Fibroblast of the aortic adventitia (primary cell): ENCODE data around the gene GPR162. TPM values are rescaled to one million over a fixed set of nuclear protein-coding genes. Genes with fewer than 3 reads are reported as not detected.

ENCODE experiments used
- DNase-seq: peaks from one replicate; pipeline ENCODE4 v3.0.0-alpha.2; 2010; ENCODE audit warnings: low read depth
- H3K4me3 ChIP-seq: 2 replicates; pipeline ENCODE4 v1.5.1; 2011; ENCODE audit warnings: low read depth, mild to moderate bottlenecking, control low read depth, low read length, moderate library complexity
- CTCF ChIP-seq: IDR thresholded peaks from 2 replicates; pipeline ENCODE4 v1.5.1; 2011; ENCODE audit warnings: mild to moderate bottlenecking, low read length, control low read depth, inconsistent platforms; ENCODE audit not compliant: insufficient read depth
- total RNA-seq: library from RNA; depleted of rRNA; stranded (reverse); fragments of >200 nt; gene quantifications from 2 replicates; pipeline ENCODE4 v1.2.3, GENCODE V29; 2012; ENCODE audit warnings: low replicate concordance

The GPR162 gene
- total RNA-seq, 1 donor, result 2.6 TPM

- no peak overlapping the region for H3K4me3 ChIP-seq
- no peak for DNase-seq
- TF ChIP-seq CTCF, result no peak
Measured at GRCh38 chr12:6817098-6817497, 4.5 kb upstream of the GPR162 start.

GRCh38 chr12:6817662-6818157 is 3.9 kb upstream of the GPR162 start:
- no peak for TF ChIP-seq CTCF

GRCh38 chr12:6818222-6818621 is 3.4 kb upstream of the GPR162 start:
- no peak overlapping the region for H3K4me3 ChIP-seq
- no peak for TF ChIP-seq CTCF
- DNase-seq, result no peak

More at GRCh38 chr12:6817662-6818157, 3.9 kb upstream of the GPR162 start:
- DNase-seq, result no peak
- no peak overlapping the region for H3K4me3 ChIP-seq

GRCh38 chr12:6818645-6819044 is 3.0 kb upstream of the GPR162 start:
- DNase-seq, result no peak
- TF ChIP-seq CTCF, result no peak
- no peak overlapping the region for H3K4me3 ChIP-seq

GRCh38 chr12:6819106-6820030 is 2.3 kb upstream of the GPR162 start:
- H3K4me3 ChIP-seq, result no peak overlapping the region
- TF ChIP-seq CTCF, result no peak
- no peak for DNase-seq

- no peak for DNase-seq
- no peak for TF ChIP-seq CTCF
- H3K4me3 ChIP-seq, result no peak overlapping the region
Measured at GRCh38 chr12:6820166-6820565, 1.5 kb upstream of the GPR162 start.
